ENCODE results near the gene ASTE1.

ASTE1 gene

GRCh38 chr3:131036986-131037385 lies 10.4 kb upstream of the ASTE1 start:
- H3K4me3 ChIP-seq (ENCODE audit: low read depth, low read length), result no peak overlapping the region
- TF ChIP-seq POLR2A (IDR thresholded peaks at IDR 0.05; ENCODE audit: extremely low read depth, insufficient read length) (no peak), MYC (IDR thresholded peaks at IDR 0.05; ENCODE audit: low read depth, low read length) (no peak)
- TF ChIP-seq, protein P1, sequence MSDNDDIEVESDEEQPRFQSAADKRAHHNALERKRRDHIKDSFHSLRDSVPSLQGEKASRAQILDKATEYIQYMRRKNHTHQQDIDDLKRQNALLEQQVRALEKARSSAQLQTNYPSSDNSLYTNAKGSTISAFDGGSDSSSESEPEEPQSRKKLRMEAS (IDR thresholded peaks at IDR 0.05; ENCODE audit: low read depth, low read length), result no peak
- TF ChIP-seq, protein P2, sequence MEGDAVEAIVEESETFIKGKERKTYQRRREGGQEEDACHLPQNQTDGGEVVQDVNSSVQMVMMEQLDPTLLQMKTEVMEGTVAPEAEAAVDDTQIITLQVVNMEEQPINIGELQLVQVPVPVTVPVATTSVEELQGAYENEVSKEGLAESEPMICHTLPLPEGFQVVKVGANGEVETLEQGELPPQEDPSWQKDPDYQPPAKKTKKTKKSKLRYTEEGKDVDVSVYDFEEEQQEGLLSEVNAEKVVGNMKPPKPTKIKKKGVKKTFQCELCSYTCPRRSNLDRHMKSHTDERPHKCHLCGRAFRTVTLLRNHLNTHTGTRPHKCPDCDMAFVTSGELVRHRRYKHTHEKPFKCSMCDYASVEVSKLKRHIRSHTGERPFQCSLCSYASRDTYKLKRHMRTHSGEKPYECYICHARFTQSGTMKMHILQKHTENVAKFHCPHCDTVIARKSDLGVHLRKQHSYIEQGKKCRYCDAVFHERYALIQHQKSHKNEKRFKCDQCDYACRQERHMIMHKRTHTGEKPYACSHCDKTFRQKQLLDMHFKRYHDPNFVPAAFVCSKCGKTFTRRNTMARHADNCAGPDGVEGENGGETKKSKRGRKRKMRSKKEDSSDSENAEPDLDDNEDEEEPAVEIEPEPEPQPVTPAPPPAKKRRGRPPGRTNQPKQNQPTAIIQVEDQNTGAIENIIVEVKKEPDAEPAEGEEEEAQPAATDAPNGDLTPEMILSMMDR (IDR thresholded peaks at IDR 0.05; ENCODE audit: low read depth, low read length), result no peak
- no peak for DNase-seq (ENCODE audit: low read depth)

- TF ChIP-seq POLR2A (IDR thresholded peaks at IDR 0.05; ENCODE audit: extremely low read depth, insufficient read length), result no peak
- TF ChIP-seq, protein P2 (IDR thresholded peaks at IDR 0.05; ENCODE audit: low read depth, low read length), result no peak
- TF ChIP-seq, protein P1 (IDR thresholded peaks at IDR 0.05; ENCODE audit: low read depth, low read length), result no peak
- no peak for DNase-seq (ENCODE audit: low read depth)
- no peak overlapping the region for H3K4me3 ChIP-seq (ENCODE audit: low read depth, low read length)
Observed at GRCh38 chr3:131036200-131036816, 9.7 kb upstream of the ASTE1 start.

DNA sequence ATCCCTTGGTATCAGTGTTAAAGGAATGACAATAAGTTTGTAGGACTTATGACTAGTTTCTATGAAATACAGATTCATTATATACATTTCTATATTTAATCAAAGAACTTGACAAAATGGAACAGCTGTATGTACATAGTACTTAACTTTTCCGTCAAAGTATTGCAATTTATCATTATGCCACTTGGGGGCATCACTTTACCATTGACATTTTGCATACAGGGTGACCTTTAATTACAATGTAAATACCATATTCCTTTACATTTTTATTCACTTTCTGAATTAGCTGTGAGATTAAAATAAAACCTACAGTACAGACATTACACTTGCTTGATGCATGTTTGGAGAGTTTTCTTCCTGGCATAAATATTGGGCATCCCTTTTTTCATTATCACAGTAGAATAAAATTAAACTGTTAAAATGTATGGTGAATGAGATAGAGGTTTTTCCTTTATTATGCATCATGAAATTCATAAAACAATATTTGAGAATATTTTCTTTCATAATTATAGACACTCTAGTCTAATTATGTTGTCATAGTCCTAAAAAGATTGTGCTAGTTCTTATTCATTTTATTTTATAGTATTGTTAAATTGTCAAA lies 7.0 kb upstream of the ASTE1 start:
- DNase-seq (ENCODE audit: low read depth), result peak; percentile 63
- no peak overlapping the region for H3K4me3 ChIP-seq (ENCODE audit: low read depth, low read length)
- TF ChIP-seq, protein P1 (IDR thresholded peaks at IDR 0.05; ENCODE audit: low read depth, low read length), result no peak
- TF ChIP-seq, protein P2 (IDR thresholded peaks at IDR 0.05; ENCODE audit: low read depth, low read length), result peak; percentile 39

DNA sequence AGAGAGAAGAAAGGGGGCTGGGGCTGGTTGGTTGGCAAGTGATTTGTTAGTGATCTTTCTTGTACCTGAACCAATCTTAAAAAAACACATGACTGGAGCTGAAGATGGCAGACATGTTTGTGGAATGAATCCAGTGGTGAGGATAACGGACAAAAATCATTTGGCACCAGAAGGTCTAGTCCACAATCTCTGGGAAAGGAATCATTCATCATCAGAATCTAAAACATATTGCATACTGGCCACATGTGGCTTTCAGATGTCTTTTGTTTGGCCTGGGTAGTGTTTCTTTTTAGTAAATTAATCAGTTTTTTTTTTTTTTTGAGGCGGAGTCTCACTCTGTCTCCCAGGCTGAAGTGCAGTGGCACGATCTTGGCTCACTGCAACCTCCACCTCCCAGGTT lies 5.0 kb upstream of the ASTE1 start:
- TF ChIP-seq, protein P2 (IDR thresholded peaks at IDR 0.05; ENCODE audit: low read depth, low read length), result no peak
- no peak for TF ChIP-seq POLR2A (IDR thresholded peaks at IDR 0.05; ENCODE audit: extremely low read depth, insufficient read length)
- H3K4me3 ChIP-seq (ENCODE audit: low read depth, low read length), result no peak overlapping the region
- DNase-seq (ENCODE audit: low read depth), result no peak

DNA sequence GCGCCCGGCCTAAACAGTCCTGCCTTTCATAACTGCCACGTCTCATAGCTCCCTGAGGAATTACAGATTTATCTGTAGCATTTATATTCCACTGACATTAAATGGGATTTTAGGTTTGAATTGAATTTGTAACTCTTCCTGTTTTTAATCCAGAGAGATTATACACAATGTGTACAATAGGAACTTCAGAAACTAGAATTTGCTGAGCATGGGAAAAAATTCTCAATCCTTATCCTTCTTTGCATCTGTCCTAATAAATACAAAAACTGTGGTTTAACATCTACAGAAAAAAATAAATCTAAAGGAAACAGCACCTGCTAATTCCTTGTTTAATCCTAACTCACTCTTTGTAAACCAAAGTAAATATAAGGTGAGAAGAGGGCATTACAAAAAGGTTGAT lies 2.2 kb upstream of the ASTE1 start:
- no peak overlapping the region for H3K4me3 ChIP-seq (ENCODE audit: low read depth, low read length)
- no peak for DNase-seq (ENCODE audit: low read depth)
- TF ChIP-seq, protein P1 (IDR thresholded peaks at IDR 0.05; ENCODE audit: low read depth, low read length), result no peak
- TF ChIP-seq POLR2A (IDR thresholded peaks at IDR 0.05; ENCODE audit: extremely low read depth, insufficient read length) (no peak), MYC (IDR thresholded peaks at IDR 0.05; ENCODE audit: low read depth, low read length) (no peak)
- TF ChIP-seq, protein P2 (IDR thresholded peaks at IDR 0.05; ENCODE audit: low read depth, low read length), result no peak

DNA sequence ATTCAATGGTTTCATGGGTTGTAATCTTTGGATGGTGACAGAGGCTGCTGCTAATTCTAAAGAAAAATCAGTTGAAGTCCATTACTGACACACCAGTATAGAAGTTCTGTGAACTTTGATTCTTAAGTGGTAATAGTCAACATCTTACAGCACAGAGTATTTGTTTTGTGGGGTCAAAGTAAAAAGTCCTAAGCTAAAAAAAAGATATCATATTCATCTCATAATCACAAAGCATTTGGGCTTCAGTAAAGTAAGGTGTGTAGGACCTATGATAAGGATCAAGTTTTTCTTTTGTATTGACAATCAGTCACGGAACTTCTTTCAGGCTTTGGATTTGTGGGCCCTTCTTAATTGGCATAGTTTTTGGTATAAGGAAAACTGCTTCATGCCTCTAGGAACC lies 1.1 kb downstream of the ASTE1 start:
- no peak for TF ChIP-seq MYC (IDR thresholded peaks at IDR 0.05; ENCODE audit: low read depth, low read length)
- TF ChIP-seq, protein P2 (IDR thresholded peaks at IDR 0.05; ENCODE audit: low read depth, low read length), result no peak
- TF ChIP-seq, protein P1 (IDR thresholded peaks at IDR 0.05; ENCODE audit: low read depth, low read length), result no peak
- TF ChIP-seq POLR2A (IDR thresholded peaks at IDR 0.05; ENCODE audit: extremely low read depth, insufficient read length), result no peak
- peak overlapping the region; percentile 88 for H3K4me3 ChIP-seq (ENCODE audit: low read depth, low read length)
- DNase-seq (ENCODE audit: low read depth), result no peak
